ENCODE measurements around the gene TCAIM.
"Not testable (repeated sequence)": the region's sequence is repeated elsewhere in the genome, so short reads cannot be mapped to it uniquely, and the experiment has no call there.

The TCAIM gene

DNA sequence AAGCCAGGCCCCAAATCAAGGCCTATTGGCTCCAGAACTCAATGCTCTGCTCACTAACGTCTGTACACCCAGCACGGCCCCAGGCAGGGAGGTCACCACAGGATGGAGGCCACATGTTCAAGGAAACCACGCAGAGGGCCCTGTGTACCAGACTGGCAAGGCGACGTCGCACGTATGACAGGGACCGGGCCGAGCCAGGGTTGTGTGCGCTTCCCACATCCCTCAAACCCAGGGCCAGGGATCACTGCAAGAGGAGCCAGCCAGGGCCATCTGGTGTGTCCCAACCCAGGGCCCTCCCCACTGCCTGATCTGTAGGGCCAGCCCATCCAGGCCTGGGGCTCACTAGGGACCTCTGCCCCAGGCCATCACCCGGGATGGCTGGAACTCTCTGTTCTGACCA lies 76.9 kb downstream of the TCAIM start:
- DNase-seq (ENCODE audit: low spot score), result no peak

DNA sequence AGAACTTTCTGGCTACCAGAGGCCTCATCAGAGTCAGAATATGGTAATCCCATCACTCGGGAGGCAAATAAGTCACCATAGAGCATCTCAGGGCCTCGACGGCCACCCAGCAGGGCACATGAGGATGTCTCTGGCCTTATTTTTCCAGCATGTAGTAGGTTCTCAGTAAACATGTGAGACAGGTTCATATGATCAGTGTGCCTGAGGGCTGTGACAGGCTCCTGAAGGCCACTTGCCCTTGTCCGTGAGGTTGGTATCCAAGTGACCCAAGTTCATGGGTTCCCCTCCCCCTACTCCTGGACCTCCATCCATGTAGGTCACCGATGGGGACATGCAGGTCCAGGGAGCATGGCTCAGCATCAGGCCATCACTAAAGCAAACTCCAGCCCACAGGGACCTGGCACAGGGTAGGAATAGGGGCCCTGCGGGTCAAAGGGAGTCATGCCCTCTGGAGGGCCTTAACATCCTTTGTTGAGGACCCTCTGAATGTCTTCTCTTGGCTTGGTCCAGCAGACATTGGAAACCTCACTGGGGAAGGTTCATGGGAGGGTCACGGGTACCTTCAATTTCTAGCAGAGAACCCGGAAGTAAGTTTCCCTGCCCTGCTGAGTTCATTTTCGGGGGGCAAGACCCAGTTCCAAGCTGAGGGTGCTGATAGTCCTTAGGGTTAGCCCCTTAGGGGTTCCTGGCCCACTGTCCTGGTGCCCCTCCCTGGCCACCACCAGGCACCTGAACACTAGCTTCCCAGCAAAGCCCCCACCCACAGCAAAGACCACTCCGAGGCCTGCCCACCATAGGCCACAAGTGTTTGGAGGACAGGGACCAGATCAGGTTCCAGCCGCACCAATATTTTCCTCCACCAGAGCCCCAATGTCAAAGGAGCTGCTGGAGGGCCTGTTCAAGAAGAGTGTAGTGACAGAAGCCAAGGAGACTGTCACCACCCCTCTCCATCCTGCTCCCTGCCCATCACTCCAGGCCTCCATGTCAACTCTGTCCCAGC lies 77.8 kb downstream of the TCAIM start:
- no peak for DNase-seq (ENCODE audit: low spot score)

DNA sequence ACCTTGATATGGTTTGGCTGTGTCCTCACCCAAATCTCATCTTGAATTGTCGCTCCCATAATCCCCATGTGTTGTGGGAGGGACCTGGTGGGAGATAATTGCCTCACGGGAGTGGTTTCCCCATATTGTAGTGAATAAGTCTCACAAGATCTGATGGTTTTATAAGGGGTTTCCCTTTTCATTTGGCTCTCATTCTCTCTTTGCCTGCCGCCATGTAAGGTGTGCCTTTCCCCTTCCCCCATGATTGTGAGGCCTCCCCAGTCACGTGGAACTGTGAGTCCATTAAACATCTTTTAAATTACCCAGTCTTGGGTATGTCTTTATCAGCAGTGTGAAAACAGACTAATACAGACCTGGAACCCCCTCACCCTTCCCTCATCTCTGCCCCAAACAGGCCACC lies 79.6 kb downstream of the TCAIM start:
- DNase-seq (ENCODE audit: low spot score), result not testable (repeated sequence)

DNA sequence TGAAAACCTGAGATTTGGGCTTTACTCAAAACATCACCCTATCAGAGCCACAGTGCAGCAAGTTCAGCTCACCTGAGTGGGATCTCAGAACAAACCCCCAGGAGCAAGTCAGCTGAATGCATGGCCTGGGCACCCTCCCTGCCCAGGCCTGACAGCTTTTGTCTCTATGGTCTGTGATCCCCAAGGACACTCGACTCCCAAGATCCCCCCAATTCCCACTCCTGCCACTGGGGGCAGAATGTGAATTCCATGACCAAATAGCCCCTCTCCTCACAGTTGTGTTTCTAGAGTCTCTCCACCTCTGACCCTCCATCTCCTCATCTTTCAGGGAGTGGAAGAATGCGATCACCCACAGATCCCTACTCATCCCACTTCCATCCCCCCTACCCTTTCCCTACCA lies 80.0 kb downstream of the TCAIM start:
- DNase-seq (ENCODE audit: low spot score), result no peak

DNA sequence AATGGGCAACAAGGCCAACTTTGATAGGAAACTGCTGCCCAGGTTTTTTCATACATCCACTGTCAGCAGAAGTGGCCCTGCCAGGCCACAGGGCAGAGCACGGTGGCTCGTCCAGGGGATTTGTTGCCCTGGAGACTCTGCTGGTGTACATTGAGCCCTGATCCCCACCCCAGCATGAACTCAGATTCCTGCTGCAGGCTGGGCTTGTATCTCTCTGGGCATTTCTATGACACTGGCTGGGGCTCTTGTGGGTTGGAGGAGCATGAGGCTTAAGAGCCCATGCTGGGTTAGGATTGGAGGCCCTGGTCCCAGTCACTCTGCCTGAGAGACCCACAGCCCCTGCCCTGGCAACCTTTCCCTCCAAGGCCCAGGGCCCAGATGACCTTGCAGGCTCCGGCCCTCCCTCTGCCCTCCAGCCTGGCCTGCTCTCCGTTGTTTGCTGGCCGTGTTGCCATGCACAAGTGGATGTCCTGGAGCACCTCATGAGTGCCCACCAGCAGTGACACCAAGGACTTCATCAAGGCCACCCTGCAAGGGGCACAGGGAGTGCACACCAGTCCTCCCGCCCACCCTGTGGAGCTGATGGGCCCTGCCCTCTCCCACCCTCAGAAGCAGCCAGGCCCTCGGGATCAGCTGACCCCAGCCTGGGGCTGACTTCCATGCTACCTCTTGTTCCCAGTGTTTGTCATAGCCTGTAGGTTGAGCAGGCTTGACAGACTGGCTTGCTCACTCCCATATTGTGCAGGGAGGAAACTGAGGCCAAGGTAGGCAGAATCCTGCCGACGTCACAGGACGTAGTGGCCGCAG lies 80.8 kb downstream of the TCAIM start:
- no peak for DNase-seq (ENCODE audit: low spot score)

DNA sequence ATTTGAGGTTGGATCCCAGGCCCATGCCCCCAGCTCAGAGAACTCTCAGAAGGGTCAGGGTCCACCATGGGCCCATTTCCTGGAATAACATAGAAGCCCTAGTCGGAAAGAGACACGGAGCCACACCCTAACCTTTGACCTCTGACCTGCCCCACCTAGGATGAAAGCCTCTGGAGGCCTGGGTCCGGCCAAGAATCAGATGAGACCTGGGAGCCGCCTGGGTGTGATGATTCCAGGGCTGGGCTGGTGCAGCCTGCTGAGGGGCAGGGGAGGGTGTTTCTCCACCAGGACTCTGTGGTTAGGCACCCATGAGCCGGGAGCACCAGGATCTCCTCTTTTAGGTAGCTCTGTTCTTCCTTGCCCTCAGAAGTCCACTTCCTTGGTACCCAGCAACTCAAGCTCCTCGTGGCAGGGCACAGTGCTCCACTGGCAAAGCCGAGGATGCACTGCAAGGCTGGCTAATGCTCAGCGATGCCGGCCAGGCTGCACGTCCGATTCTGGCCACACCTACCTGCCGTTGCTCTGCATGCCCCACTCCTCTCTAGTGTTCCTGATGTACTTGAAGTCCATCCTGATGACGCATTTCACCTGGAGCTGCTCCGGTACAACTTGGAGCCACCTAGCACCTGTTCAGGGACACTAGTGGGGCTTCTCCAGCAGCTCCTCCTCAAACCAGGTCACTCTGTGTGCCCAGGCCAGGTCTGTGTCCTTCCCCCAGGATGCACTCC lies 81.5 kb downstream of the TCAIM start:
- DNase-seq (ENCODE audit: low spot score), result no peak

DNA sequence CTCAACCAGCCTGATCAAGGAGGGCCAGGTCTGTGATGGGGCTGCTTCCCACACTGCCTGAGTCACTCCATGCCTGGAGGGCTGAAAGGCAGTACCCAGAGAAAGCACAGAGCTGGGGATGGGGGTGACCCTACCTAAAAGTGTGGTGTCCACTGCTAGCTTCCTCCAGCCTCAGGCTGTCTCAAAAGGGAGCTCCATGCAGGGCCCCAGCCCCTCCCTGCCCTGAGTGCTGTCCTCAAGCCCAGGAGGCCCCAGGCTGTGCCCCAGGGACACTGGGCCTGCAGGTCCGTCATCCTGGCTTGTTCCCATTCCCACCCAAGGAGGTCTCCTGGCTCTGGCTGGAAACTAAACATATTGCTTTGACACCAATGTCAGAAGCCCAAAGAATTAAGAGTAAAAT lies 82.1 kb downstream of the TCAIM start:
- DNase-seq (ENCODE audit: low spot score), result no peak

DNA sequence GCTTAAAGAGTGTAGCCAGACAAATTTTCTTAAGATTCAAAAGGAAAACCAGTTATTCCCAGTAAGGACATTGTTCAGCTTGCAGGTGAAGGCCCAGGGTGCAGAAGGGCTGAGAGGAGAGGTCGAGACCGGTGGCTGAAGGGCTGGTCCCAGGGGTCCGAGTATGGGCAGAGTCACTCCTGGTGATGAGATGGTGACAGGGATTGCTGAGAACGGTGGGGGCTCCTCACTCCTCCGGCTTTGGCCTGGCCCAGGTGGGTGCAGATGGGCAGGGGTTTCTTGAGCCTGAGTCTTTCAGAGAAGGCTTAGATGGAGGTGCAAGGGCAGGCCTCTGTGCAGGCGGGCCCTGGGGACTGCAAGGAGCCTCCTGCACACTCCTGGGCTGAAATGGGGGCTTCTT lies 82.7 kb downstream of the TCAIM start:
- no peak for DNase-seq (ENCODE audit: low spot score)

DNA sequence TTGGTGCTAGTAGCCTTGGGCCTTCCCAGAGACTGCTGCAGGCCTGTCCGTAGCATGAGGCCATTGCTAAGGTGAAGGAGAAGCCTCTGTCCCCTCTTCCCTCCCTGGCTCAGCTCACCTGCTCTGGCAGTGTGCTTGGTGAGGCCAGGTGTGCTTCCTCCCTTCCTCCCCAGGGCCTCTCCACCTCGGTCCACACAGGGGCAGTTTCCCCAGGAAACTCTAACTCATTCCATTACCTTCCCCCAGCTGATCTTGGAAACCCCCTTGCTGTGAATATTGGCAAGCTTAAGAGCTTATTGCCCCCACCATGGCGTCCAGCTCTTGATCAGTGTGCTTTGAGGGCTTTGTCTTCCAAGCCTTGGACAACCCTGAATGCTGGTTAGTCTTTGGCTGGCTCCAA lies 86.2 kb downstream of the TCAIM start:
- no peak for DNase-seq (ENCODE audit: low spot score)

DNA sequence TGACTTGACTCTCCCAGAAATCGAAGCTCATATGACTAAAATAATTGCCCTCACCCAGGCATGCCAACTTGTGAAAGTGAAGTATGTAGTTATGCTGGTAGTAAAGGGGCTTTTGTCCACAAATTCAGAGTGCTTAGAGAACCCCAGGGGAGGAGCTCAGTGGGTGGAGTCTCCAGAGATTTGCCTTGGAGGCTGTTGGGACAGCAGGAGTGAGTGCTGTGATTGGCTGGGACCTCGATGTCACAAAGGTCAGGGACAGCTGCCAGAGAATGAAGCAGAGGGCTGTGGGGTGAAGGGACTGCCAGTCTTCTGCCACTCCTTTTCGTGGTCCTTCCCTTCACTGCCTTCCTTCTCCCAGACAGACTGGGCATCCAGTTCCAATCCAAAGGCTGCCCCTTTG lies 89.1 kb downstream of the TCAIM start:
- DNase-seq (ENCODE audit: low spot score), result no peak

DNA sequence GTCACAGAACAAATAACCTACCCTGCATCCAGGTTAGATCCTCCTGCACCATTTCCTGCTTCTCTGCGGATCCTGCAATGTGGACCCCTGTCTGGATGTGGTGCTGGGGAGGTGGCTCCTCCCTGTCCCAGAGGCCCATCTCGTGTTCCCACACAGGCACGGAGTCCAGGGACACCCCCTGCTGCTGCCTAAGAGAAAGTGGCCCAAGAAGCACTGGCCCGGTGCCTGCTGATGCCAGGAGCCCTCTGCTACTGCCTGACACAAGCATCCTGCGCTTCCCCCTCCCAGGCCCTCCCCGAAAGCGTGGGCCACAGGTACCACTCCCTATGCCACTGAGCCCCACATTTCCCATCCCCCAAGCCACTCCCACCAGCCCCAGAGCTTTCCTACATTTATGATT lies 90.3 kb downstream of the TCAIM start:
- DNase-seq (ENCODE audit: low spot score), result no peak

DNA sequence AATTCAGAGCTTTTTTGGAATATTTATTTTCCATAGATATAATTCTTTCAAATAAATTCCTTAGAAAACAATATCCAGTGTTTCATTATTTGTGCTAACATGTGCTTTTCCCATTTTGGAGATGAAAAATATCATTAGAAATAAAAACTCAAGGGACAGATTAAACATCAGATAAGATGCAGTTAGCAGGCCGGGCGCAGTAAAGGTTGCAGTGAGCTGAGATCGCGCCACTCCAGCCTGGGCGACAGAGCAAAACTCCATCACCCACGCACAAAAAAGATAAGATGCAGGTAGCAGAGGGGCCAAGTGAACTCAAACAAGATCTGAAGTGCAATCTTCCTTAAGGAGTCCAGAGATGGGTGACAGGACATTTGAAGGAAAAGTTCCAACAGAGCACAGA lies 90.9 kb downstream of the TCAIM start:
- DNase-seq (ENCODE audit: low spot score), result no peak

DNA sequence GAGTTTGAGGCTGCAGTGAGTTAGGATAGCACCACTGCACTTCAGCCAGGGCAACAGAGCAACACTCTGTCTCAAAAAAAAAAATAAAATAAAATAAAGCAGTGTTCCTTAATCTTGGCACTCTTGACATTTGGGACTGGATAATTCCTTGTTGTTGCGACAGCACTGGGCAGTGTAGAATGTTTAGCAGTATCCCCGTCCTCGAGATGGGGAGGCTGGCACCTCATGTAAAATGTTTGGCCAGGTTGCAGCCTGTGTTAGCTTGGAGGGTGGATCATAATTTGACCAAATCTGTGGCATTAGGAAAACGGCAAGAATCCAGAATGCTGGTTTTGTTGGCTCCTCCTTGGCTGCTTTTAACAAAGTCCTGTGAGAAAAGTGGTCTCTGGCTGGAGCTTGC lies 91.9 kb downstream of the TCAIM start:
- no peak for DNase-seq (ENCODE audit: low spot score)

DNA sequence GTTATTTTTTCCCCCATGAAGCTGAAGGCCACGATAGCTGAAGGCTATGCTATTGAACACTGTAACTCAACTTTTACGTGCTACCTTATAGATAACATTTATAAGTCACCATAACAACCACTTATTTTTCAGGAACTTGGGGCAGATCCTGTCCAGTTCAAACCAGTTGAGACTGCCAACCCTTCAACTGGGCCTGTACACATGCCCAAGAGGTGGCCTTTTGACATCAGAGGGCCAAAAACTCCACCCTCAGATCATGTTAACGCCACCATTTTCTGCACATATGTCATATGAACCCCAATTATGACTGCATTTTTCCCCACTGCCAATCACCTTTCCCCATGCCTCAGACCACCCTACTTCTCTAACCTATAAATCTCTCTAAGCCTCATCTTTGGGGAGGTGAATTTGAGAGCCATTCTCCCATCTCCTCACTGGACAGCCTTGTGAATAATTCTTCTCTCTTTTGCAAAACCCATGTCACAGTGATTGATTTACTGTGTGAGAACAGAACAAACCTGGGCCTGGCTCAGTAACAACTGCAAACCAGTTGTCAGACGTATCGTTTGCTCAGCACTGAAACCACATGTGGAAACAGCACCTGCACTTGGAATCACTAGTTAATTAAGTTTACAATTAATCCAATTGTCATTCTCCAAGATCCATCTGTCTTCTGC lies 96.4 kb downstream of the TCAIM start:
- DNase-seq (ENCODE audit: low spot score), result no peak

DNA sequence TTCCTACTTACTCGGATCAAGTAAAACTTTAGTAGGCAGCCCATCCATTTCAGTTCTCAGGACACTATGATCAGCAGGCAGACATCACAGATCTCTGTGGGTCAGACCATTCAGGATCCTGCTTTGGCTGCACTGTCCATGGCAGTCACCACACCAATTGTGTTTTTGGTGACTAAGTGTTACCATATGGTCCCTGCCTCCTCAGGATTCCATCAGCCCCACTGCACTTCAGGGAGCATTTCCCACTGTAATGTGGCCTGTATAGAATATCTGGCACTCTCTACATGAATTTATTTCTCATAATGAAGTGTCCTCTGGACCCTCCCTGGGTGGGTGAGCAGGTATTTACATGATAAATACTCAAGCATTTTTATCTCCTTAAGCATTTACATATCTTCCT lies 97.6 kb downstream of the TCAIM start:
- DNase-seq (ENCODE audit: low spot score), result no peak

DNA sequence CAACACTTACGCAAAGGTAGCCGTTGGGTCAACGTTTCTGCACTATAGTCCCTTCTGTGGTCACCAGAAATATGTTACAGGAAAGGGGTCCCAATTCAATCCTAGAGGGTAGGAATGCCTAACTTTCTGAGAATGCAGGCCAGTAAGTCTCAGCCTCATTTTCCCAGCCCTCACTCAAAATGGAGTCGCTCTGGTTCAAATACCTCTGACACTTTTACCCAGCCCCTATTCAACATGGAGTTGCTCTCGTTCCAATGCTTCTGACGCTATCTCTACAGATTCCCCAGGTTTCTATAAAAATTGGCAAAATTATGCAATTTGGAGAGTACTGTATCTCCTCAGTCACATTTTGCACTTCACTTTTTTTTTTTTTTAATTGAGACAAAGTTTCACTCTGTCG lies 99.2 kb downstream of the TCAIM start:
- DNase-seq (ENCODE audit: low spot score), result no peak

DNA sequence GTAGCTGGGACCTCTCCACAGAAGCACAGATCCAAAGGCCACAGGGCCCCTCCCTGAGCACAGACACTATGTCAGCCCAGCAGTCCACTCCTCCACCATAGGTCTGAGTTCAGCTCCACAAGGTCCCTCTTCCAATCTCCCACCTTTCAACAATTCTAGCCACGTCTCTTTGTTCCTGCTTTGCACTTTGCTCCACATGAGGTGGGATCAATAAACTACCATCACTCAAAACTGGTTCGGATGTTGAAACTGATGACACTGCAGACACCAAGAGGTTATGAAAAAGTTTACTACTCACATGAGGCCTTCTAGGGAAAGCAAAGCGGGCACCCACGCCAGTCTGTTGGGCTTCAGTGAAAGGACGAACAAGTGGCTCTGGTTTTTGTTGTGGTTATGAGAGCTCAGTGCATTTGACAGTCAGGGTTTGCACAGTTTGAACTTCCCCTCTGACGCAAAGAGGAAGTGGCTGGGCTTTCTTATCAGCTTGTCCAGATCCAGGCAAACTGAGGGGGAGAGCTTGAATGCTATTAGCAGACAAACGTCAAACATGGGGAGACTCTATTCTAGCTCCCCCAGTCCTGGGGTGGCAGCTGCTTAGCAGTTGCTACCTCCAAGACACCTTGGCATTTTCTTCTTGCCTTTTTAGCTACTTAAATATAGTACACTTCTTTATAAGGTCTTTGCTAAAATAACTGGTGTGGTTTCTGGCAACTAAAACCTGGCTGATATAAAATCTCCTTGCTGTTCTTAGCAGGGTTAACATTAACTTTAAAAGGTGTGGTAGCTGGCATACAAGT lies 101.1 kb downstream of the TCAIM start:
- peak; percentile 49 for DNase-seq (ENCODE audit: low spot score)

DNA sequence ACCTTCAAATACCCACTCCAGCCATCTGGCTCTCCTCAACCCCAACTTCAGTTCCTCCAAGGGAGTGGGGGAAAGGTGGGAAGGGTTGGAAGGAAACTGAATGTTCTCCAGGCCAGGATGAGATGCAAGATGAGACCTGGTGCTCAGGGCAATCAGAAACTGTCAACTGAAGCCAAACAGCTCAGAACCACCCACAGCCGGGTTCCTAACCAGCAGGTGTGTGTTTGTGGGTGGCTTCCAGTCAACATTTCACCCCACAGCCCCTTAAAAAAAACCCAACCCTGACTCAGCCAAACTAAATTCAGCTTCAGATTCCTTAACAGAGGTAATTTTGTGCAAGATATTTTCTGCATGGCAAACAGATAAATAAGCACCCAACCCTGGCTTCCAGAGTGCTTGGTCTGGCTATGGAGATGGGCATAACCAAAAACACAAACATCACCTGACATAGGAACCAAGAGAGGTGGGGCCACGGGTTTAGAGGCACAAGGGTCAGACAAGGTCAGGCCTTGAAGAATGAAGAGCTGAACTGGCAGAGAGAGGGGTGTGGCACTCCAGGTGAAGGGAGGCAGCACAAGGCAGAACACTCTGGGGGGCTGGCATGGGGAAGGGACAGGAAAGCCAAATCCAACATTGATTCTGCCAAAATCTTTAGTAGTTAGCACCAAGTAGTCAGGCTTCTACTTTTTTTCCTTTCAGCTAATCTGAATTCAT lies 104.2 kb downstream of the TCAIM start:
- DNase-seq (ENCODE audit: low spot score), result no peak

DNA sequence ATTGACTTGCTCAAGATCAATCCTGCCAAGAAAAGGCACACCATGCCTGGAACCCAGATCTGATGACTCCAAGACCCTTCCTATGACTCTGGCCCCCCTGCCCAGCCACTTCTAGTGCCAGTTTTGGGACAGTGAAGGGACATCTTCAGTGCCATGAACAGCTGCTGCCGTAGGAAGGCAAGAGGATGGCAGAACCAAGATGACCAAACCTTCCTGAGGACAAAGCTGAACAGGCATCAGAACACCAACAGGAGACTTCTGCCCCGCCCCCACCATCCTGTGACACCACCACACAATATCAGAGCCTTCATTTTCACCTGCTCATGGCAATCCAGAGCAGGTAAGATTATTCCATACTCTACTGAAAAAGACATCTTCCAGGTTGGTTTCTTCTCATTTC lies 105.9 kb downstream of the TCAIM start:
- DNase-seq (ENCODE audit: low spot score), result no peak

DNA sequence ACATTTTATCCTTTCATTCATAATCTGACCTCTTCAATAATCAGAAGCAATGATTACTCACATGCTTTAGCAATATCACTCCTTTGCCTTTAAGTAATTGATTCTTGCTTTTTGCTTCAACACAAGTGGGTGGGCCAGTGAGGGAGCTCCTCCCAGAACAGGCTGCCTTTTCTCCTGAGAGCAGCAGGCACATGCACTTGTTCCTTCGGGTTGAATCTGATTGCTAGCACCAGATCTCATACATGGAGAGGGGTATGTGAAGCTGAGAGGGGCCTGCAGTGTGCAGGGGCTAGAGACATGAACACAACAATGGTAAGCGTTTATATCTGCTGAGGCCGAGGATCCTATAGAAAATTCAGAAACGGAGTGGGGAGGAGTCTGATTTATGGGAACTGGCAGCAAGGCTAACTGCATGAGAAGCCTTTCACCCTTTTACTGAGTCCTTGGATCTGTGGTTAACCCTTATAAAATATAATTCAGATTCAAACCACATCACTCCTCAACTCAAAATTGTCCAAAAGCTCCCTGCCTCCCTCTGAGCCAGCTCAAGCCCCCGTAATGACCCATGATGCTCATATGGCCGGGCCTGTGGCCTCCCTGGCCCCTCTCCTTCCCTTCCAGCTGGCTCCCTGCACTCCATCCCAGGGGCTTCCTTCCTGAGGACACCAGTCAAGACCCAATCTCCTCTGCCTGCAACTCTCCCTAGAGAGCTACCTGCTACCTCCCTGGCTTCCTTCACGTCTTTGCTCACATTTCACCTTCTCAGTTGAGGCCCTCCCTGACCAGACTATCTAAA lies 106.5 kb downstream of the TCAIM start:
- DNase-seq (ENCODE audit: low spot score), result no peak
